K562 (cell line): ENCODE data around the gene ENSA. TPM values are rescaled to one million over a fixed set of nuclear protein-coding genes. Genes with fewer than 3 reads are reported as not detected.

Experiments
- DPF2 ChIP-seq: fragments of 450-650 bp; IDR thresholded peaks from 2 replicates; pipeline ENCODE4 v1.6.1; 2016
- HDAC8 ChIP-seq: fragments of 450-650 bp; IDR thresholded peaks from 2 replicates; pipeline ENCODE4 v1.6.1; 2016; ENCODE audit warnings: mild to moderate bottlenecking, missing genetic modification characterization, moderate library complexity, missing compliant biosample characterization
- HINFP ChIP-seq: fragments of 450-650 bp; conservative IDR thresholded peaks from 2 replicates; pipeline ENCODE4 v1.6.1; 2016; ENCODE audit warnings: missing genetic modification characterization, low read depth, mild to moderate bottlenecking, control low read depth, missing compliant biosample characterization
- HSF4 ChIP-seq: fragments of 250-450 bp; sonication (Bioruptor Pico); IDR thresholded peaks from 2 replicates; pipeline ENCODE4 v2.1.2; 2022; ENCODE audit warnings: mild to moderate bottlenecking, moderate library complexity, borderline replicate concordance
- NFATC3 ChIP-seq: fragments of 450-650 bp; IDR thresholded peaks from 2 replicates; pipeline ENCODE4 v1.6.1; 2017; ENCODE audit warnings: mild to moderate bottlenecking
- NKRF ChIP-seq: fragments of 450-650 bp; IDR thresholded peaks from 2 replicates; pipeline ENCODE4 v1.6.1; 2016; ENCODE audit warnings: borderline replicate concordance
- POLR2AphosphoS5 ChIP-seq: IDR thresholded peaks from 2 replicates; pipeline ENCODE4 v1.6.1; 2011; ENCODE audit warnings: mild to moderate bottlenecking, low read depth, low read length, moderate library complexity; ENCODE audit not compliant: control insufficient read depth, insufficient read depth
- POLR2H ChIP-seq: IDR thresholded peaks from 2 replicates; pipeline ENCODE4 v1.6.1; 2016; ENCODE audit warnings: missing genetic modification characterization, low read depth, mild to moderate bottlenecking, control low read depth, missing compliant biosample characterization, moderate library complexity
- PREB ChIP-seq: sonication (generic); formaldehyde crosslinking; IDR thresholded peaks from 2 replicates; pipeline ENCODE4 v1.8.1; 2023; ENCODE audit warnings: mild to moderate bottlenecking, missing genetic modification reagents
- ZBTB12 ChIP-seq: fragments of 250-450 bp; sonication (Bioruptor Pico); IDR thresholded peaks from 2 replicates; pipeline ENCODE4 v1.4.0; 2020
- ZBTB2 ChIP-seq: fragments of 450-650 bp; IDR thresholded peaks from 2 replicates; pipeline ENCODE4 v1.6.1; 2016; ENCODE audit warnings: antibody characterized with exemption
- ZBTB9 ChIP-seq: fragments of 450-650 bp; formaldehyde crosslinking; IDR thresholded peaks from 2 replicates; pipeline ENCODE4 v1.4.0; 2020; ENCODE audit warnings: mild to moderate bottlenecking, moderate library complexity
- ZNF12 ChIP-seq: sonication (generic); formaldehyde crosslinking; IDR thresholded peaks from 2 replicates; pipeline ENCODE4 v1.4.0; 2020; ENCODE audit warnings: mild to moderate bottlenecking, missing genetic modification reagents
- ZNF133 ChIP-seq: fragments of 250-450 bp; sonication (Bioruptor Pico); IDR thresholded peaks from 2 replicates; pipeline ENCODE4 v1.4.0; 2020; ENCODE audit warnings: mild to moderate bottlenecking
- ZSCAN32 ChIP-seq: fragments of 450-650 bp; formaldehyde crosslinking; IDR thresholded peaks from 2 replicates; pipeline ENCODE4 v1.4.0; 2020; ENCODE audit warnings: mild to moderate bottlenecking, moderate library complexity
- polyA plus RNA-seq, 8 experiments: library from polyadenylated mRNA; depleted of rRNA in 4 of 8; stranded (reverse) in 5 of 8; unstranded in 3 of 8; fragments of >200 nt; fragmentation: Nextera tagmentation in 2 of 8; fragmentation: Illumina TruSeq in 1 of 8; extraction: Ambion mirVana in 2 of 8; extraction: Trizol in 1 of 8; gene quantifications; 2 replicates each; pipeline versions ENCODE4 v1.2.1 to v1.2.3, GENCODE V29; 2011 to 2014; ENCODE audit warnings: inconsistent platforms in 1 of 8, missing spikeins in 1 of 8
- total RNA-seq, 7 experiments: library from RNA; depleted of rRNA in 6 of 7; stranded (reverse); fragments of >200 nt in 6 of 7; fragmentation: Illumina TruSeq in 2 of 7; extraction: Trizol in 2 of 7; gene quantifications; 2 replicates each; pipeline versions ENCODE4 v1.2.1 to v1.2.3, GENCODE V29; 2011 to 2021; ENCODE audit warnings: low replicate concordance in 1 of 7

ENSA gene
- total and polyA plus RNA-seq, 9 of the 15 experiments (the other 6 are each of a cell fraction or from before 2014, with no cell fraction given): 68.1 to 605 (median 188) TPM

GRCh38 chr1:150579110-150579944 is 50.1 kb downstream of the ENSA start, which contains the start of gene MCL1 (continued):
- TF ChIP-seq HSF4: no peak
- TF ChIP-seq POLR2AphosphoS5: peak; percentile 99
- TF ChIP-seq ZBTB2: no peak
- no peak for TF ChIP-seq NKRF
- no peak for TF ChIP-seq PREB
- TF ChIP-seq ZSCAN32 (CRISPR knock-in tag): no peak; the same call in 1 of the 2 replicates
- TF ChIP-seq NFATC3: no peak
- no peak for TF ChIP-seq HINFP (tag)
- no peak for TF ChIP-seq ZNF133 (CRISPR knock-in tag)
- no peak for TF ChIP-seq ZBTB12 (CRISPR knock-in tag)
- TF ChIP-seq ZNF12 (CRISPR knock-in tag): no peak
- peak; percentile 98 for TF ChIP-seq POLR2H (tag)
- no peak for TF ChIP-seq HDAC8
- TF ChIP-seq ZBTB9 (CRISPR knock-in tag): no peak
- TF ChIP-seq DPF2: no peak
